Prostate gland (tissue), 2 donors: ENCODE results near the gene TIMP2.

ENCODE experiments used
- CTCF ChIP-seq, 4 experiments: fragments of 200-600 bp in 2 of 4; fragments of 450-650 bp in 2 of 4; sonication (generic) in 2 of 4; IDR thresholded peaks; 1 replicate in 3 of 4; 2 replicates in 1 of 4; pipeline ENCODE4 v1.5.1; 2016 to 2019; ENCODE audit warnings: antibody characterized with exemption in 4 of 4, mild to moderate bottlenecking in 2 of 4, moderate library complexity in 2 of 4
- POLR2AphosphoS5 ChIP-seq: sonication (generic); formaldehyde crosslinking; IDR thresholded peaks from one replicate; pipeline ENCODE4 v1.6.1; 2017; ENCODE audit warnings: antibody characterized with exemption

DNA sequence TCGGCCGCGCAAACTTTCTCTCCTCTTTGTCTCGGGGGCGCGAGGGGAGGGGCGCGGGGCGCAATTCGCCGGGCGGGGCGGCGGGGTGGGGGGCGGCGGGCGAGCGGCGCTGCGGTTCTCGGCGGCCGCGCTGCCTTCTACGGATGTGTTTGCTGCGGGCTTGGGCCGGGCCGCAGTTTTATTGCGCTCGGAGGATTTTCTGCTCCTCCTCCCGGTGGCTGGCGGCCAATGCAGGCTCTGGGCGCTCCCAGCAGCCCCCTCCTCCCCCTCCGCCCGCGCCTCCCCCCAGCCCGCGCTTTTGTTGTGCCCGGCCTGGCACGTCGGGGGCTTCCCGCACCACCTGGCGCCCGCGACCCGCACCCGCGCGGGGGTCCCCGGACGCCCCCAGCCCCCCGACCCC lies at the start of gene TIMP2:
- TF ChIP-seq POLR2AphosphoS5 (peak; percentile 82), CTCF (IDR thresholded peaks at IDR 0.05) (peak in 2 of 4 experiments; percentile 14 to 34)
